T-helper 2 cell (primary cell): Measurements from ENCODE around the gene LDLRAP1.

Experiments used
- DNase-seq, 5 experiments: peaks; one replicate each; pipeline versions ENCODE4 v3.0.0 to v3.0.0-alpha.2; 2012 to 2022

LDLRAP1 gene

GRCh38 chr1:25562928-25563283 is 19.5 kb downstream of the LDLRAP1 start:
- DNase-seq, result no peak

GRCh38 chr1:25563330-25564215 is 20.2 kb downstream of the LDLRAP1 start:
- DNase-seq, result no peak

GRCh38 chr1:25564777-25565574 is 21.6 kb downstream of the LDLRAP1 start:
- peak in 1 of 5 experiments; percentile 83 for DNase-seq

GRCh38 chr1:25565626-25566025 is 22.2 kb downstream of the LDLRAP1 start:
- DNase-seq, result no peak

- no peak for DNase-seq
Measured at GRCh38 chr1:25566176-25566729, 22.8 kb downstream of the LDLRAP1 start.

- DNase-seq, result no peak
Measured at GRCh38 chr1:25566730-25567341, 23.4 kb downstream of the LDLRAP1 start.

- DNase-seq, result no peak
Measured at GRCh38 chr1:25567710-25568089, 24.3 kb downstream of the LDLRAP1 start.

GRCh38 chr1:25568090-25568833 is 24.9 kb downstream of the LDLRAP1 start:
- DNase-seq, result no peak

GRCh38 chr1:25568834-25569596 is 25.6 kb downstream of the LDLRAP1 start:
- DNase-seq, result no peak

- DNase-seq, result no peak
Measured at GRCh38 chr1:25569597-25570396, 26.4 kb downstream of the LDLRAP1 start.

GRCh38 chr1:25570798-25571521 is 27.6 kb downstream of the LDLRAP1 start:
- DNase-seq, result no peak

GRCh38 chr1:25571522-25571970 is 28.1 kb downstream of the LDLRAP1 start:
- DNase-seq, result no peak

- DNase-seq, result no peak
Measured at GRCh38 chr1:25572107-25572506, 28.7 kb downstream of the LDLRAP1 start.

- peak in 3 of 5 experiments; percentile 25 to 50 (median 31) for DNase-seq
Measured at GRCh38 chr1:25572708-25573590, 29.5 kb downstream of the LDLRAP1 start.

- DNase-seq, result no peak
Measured at GRCh38 chr1:25573591-25573930, 30.2 kb downstream of the LDLRAP1 start.

GRCh38 chr1:25573961-25574360 is 30.6 kb downstream of the LDLRAP1 start:
- no peak for DNase-seq

GRCh38 chr1:25575191-25575590 is 31.8 kb downstream of the LDLRAP1 start:
- DNase-seq, result no peak

- no peak for DNase-seq
Measured at GRCh38 chr1:25576459-25577133, 33.2 kb downstream of the LDLRAP1 start.
